HG03103 (cell line): ENCODE results near the gene ALDH18A1.
"Not testable (repeated sequence)": the region's sequence is repeated elsewhere in the genome, so short reads cannot be mapped to it uniquely, and the experiment has no call there.

Experiments used
- ATAC-seq: cut with Tn5 transposase; IDR thresholded peaks from one replicate; pipeline ENCODE4 v1.9.1; 2021; ENCODE audit warnings: low read depth; ENCODE audit not compliant: unreplicated experiment

ALDH18A1 gene

GRCh38 chr10:95651346-95652060 lies 5.0 kb downstream of the ALDH18A1 start:
- ATAC-seq: no peak

- ATAC-seq: no peak
These were observed 6.3 kb downstream of the ALDH18A1 start for GRCh38 chr10:95650232-95650631.

GRCh38 chr10:95648138-95648537 lies 8.4 kb downstream of the ALDH18A1 start:
- no peak for ATAC-seq

DNA sequence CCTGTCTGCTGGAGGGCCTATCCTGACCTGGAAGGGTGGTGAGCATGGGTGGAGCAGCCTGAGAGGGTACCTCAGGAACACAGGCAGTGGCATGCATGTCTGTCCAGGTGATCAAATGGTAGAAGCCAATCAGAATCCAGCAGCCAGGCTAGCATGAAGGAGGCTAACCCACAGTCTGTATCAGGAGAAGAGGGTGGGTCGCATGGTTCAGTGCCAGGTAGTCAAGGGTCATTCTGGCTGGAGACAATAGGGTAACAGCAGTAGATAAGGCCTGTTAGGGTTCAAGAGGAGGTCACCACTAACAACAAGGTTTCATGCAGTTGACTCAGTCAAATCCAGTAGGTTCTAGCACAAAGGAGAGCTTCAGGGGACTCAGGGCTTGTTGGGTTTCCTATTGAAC lies 10.4 kb downstream of the ALDH18A1 start:
- ATAC-seq: no peak

GRCh38 chr10:95644901-95645300 lies 11.6 kb downstream of the ALDH18A1 start:
- ATAC-seq: no peak

- ATAC-seq: no peak
These were observed 15.6 kb downstream of the ALDH18A1 start for GRCh38 chr10:95640891-95641315.

DNA sequence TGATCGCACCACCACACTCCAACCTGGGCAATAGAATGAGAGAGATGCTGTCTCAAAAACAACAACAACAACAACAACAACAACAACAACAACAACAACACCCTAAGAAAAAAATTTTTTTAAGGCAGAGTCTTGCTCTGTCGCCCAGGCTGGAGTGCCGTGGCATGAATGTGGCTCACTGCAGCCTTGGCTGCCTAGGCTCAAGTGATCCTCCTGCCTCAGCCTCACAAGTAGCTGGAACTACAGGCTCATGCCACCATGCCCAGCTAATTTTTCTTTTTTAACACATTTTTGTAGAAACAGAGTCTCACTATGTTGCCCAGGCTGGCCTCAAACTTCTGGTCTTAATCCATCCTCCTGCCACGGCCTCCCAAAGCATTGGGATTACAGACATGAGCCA lies 18.6 kb downstream of the ALDH18A1 start:
- no peak for ATAC-seq

- ATAC-seq: no peak
These were observed 19.4 kb downstream of the ALDH18A1 start for GRCh38 chr10:95637140-95637539.

- ATAC-seq: no peak
These were observed 21.2 kb downstream of the ALDH18A1 start for GRCh38 chr10:95635319-95635733.

DNA sequence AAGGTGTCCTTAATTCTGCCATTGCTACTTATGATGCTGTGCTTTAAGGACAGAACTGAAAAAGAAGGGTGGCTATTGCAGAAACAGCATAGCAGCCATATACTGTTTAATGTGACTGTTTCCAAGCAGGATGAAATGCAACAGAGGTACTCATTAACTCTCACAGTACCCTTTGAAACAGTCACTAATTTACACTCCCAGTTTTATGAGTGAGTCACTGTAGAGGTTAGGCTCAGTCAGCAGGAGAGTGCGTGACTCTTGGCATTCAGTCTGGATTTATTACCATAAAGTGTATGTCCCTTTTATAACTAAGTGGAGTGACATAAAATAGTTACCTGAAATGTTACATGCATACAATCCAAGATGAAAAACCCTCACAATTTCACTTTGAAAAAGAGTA lies 27.7 kb downstream of the ALDH18A1 start:
- no peak for ATAC-seq

DNA sequence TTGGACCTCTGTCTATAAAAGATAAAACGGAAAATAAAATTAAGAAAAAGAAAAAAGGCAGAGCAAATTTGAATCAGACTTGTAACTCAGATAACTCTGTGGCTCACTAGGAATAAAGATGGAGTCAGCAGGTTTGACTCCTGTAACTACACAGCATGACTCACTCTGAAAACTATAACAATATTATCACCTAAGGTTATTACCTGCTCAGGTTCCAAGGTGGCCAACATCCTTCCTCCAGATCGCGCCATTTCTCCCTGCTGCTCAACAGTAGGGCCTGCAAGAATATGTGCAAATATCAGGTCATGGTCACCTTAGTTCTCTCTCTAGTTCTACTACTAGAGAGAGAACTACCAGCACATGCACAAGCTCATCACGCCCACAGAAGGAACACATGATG lies 30.0 kb downstream of the ALDH18A1 start:
- ATAC-seq: no peak

DNA sequence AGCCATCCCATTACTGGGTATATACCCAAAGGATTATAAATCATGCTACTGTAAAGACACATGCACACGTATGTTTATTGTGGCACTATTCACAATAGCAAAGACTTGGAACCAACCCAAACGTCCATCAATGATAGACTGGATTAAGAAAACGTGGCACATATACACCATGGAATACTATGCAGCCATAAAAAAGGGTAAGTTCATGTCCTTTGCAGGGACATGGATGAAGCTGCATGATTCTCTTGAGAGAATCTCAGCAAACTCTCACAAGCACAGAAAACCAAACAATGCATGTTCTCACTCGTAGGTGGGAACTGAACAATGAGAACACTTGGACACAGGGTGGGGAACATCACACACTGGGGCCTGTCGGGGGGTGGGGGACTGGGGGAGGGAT lies 36.1 kb downstream of the ALDH18A1 start:
- ATAC-seq: not testable (repeated sequence)

- ATAC-seq: no peak
These were observed 38.4 kb downstream of the ALDH18A1 start for GRCh38 chr10:95618101-95618500.

DNA sequence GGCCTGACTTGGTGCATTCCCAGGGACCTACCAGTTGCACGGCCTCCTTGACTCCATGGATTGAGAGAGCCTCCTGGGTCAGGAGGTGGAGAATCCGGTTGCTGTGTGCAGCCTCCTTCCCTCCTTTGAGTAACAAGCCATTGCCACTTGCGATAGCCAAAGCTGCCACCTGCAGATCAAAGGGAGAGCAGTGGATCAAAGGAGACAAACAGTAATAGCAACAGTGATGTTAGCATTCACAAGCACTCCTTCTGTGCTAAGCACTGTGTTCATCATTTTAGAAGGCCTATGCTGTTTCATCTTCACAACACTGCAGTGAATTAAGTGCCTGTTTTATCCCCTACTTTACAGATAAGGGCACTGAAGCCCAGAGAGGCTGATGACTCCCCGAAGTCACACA lies 40.1 kb downstream of the ALDH18A1 start:
- ATAC-seq: no peak

GRCh38 chr10:95613330-95613729 lies 43.2 kb downstream of the ALDH18A1 start:
- no peak for ATAC-seq

GRCh38 chr10:95610727-95611126 lies 45.8 kb downstream of the ALDH18A1 start:
- ATAC-seq: no peak

DNA sequence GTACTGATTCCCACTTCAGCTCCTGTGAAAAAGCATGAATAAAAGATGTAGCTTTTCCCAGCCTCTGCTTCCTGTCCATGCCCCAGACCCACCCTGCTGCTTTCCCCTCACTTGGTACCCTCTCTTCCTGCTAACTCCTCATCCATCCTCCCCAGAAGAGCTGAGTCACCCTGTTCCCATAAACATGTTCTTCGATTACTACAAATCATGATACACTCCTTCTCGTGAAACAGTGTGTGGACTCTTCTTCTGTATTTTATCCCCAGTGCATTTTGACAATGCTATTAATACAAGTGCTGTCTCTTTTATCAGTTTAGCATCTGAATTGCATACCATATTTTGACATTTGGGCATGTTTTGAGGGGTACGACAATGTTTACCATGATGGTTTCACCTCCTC lies 49.6 kb downstream of the ALDH18A1 start:
- ATAC-seq: no peak

DNA sequence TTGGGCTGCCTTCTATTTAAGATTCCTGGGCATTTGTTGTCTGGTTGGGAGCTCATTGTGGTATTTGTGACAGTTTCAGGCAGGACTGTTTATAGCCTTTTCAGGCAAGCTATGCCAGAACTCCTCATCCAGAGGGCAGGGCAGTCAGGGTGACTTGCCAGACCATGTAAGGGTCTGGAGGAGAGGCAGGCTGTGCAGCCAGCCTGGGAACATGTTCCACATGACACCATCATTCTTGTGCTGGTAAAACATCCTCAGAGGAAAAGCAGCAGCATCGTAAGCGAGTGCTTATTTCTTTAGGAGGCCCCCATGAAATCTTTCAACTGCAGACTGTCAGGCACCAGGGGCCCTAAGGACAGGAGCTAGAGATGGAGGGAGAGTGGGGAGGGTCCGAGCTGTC lies 51.3 kb downstream of the ALDH18A1 start:
- no peak for ATAC-seq

- ATAC-seq: no peak
These were observed 51.9 kb downstream of the ALDH18A1 start for GRCh38 chr10:95604630-95605029.

DNA sequence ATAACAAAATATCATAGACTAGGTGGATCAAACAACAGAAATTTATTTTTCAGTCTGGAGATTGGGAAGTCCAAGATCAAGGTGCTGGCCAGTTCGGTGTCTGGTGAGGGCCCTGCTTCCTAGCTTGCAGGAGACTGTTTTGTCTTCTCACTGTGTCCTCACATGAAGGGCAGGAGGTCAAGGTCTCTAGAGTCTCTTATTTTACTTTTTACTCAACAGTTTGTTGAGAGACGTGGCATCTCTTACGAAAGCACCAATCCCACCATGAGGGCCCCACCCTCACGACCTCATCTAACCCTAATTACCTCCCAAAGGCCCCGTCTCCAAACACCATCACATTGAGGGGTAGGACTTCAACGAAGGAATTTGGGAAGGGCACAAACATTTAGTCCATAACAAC lies 54.1 kb downstream of the ALDH18A1 start:
- ATAC-seq: no peak

DNA sequence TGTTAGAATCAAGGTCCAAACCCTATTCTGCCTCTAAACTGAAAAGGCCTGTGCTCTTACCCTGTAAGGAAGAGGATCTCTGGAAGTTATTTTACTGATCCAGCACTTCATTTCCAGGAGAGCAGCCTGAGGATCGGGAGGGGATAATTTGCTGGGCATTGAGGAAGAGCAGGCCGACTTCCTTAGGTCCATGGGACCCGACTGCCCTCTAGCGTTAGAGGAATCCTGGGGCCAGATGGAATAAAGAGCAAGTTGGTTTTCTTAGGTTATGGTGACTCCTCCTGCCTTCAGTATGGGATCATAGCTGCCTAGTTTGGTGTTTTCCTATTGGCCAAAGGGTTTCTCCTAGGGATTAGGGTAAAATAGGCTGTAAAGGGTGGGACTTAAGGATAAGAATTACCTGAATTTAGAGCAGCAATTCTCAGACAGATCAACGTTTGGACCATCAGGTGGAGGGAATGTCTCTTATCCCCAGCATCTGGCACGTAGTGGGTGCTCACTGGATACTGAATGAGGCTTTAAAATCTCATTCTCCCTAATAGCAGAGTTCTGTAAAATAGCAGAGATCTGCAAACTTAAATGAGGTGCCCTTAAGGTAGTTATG lies 55.3 kb downstream of the ALDH18A1 start:
- ATAC-seq: peak; percentile 58

- no peak for ATAC-seq
These were observed 56.4 kb downstream of the ALDH18A1 start for GRCh38 chr10:95600158-95600557.
